ENCODE measurements around the gene TMEM43. TPM values are rescaled to one million over a fixed set of nuclear protein-coding genes. Genes with fewer than 3 reads are reported as not detected.

Gene TMEM43
- total and polyA plus RNA-seq, 10 of the 15 experiments (the other 5 are each of a cell fraction or from before 2014, with no cell fraction given) = 7.2 to 33.0 (median 18.5) TPM

GRCh38 chr3:14134291-14134690, 9.4 kb downstream of the TMEM43 start:
- TF ChIP-seq E4F1 (IDR thresholded peaks at IDR 0.05; ENCODE audit: borderline replicate concordance, partially characterized antibody) = no peak
- 0 out of 2 replicates have a peak, but pooled peaks have one; percentile 29 for TF ChIP-seq POLR2A (IDR thresholded peaks at IDR 0.05; ENCODE audit: low read depth, low read length)
- TF ChIP-seq TCF12 (IDR thresholded peaks at IDR 0.05; ENCODE audit: low read depth, low read length) = no peak
- intact Hi-C loops (cut with micrococcal nuclease; ENCODE audit: unreplicated experiment) = no loop called here
- peaks cover 18 to 29% of the 10 kb centered on the region in 2 experiments for H3K36me3 ChIP-seq (ENCODE audit: control insufficient read depth in 2 of 2, insufficient read depth in 2 of 2, low read length in 1 of 2)
- H3K4me2 ChIP-seq (ENCODE audit: control insufficient read depth, insufficient read depth) = no peak overlapping the region
- no peak overlapping the region for H3K27ac ChIP-seq (ENCODE audit: control insufficient read depth, insufficient read depth)
- H3K4me3 ChIP-seq = no peak overlapping the region
- no peaks in the 10 kb centered on the region for H3K27me3 ChIP-seq (replicated peaks in 1 of 2; ENCODE audit: control insufficient read depth in 2 of 2, insufficient read depth in 2 of 2, low read length in 1 of 2)
- ChIA-PET POLR2A (interaction anchor here (1.1 kb wide), 1 partner anchor 9 kb away, joined by 3 read pairs; no protein-coding TSS in a partner anchor), CTCF (no interaction called here), SMC1A (ENCODE audit: uncharacterized antibody, unreplicated experiment) (no interaction called here), RAD21 (ENCODE audit: unreplicated experiment) (no interaction called here)
- ATAC-seq (no peak), FAIRE-seq (no peak), DNase-seq (ENCODE audit: low read depth, low spot score) (no peak)
- H4K20me1 ChIP-seq (ENCODE audit: control insufficient read depth, insufficient read depth) = no peaks in the 10 kb centered on the region
- H3K9ac ChIP-seq (ENCODE audit: control insufficient read depth, insufficient read depth, low read length) = no peak overlapping the region
- no peak overlapping the region for H2AFZ ChIP-seq (ENCODE audit: control insufficient read depth, low read depth, low read length)
- in situ Hi-C loops (cut with MboI) = no loop called here
- BruUV-seq (replicated peaks) = no TSS peak
- H3K79me2 ChIP-seq (ENCODE audit: control insufficient read depth, insufficient read depth, low read length) = no peaks in the 10 kb centered on the region
- no peaks in the 10 kb centered on the region for H3K9me3 ChIP-seq (replicated peaks; ENCODE audit: control insufficient read depth, insufficient read depth, low read length)
- H3K4me1 ChIP-seq (ENCODE audit: control insufficient read depth, insufficient read depth, low read length) = no peaks in the 10 kb centered on the region
- 89% methylated on average over 6 of the region's 6 CpGs for WGBS (ENCODE audit: insufficient coverage, insufficient replicate concordance, low lambda C conversion rate, missing lambda C conversion rate)

- no peak overlapping the region for H3K4me3 ChIP-seq
- H3K27ac ChIP-seq (ENCODE audit: control insufficient read depth, insufficient read depth) = no peak overlapping the region
- H3K9ac ChIP-seq (ENCODE audit: control insufficient read depth, insufficient read depth, low read length) = no peak overlapping the region
- H3K79me2 ChIP-seq (ENCODE audit: control insufficient read depth, insufficient read depth, low read length) = no peaks in the 10 kb centered on the region
- peaks cover 16 to 29% of the 10 kb centered on the region in 2 experiments for H3K36me3 ChIP-seq (ENCODE audit: control insufficient read depth in 2 of 2, insufficient read depth in 2 of 2, low read length in 1 of 2)
- no peak overlapping the region for H3K4me2 ChIP-seq (ENCODE audit: control insufficient read depth, insufficient read depth)
- H4K20me1 ChIP-seq (ENCODE audit: control insufficient read depth, insufficient read depth) = no peaks in the 10 kb centered on the region
- ChIA-PET CTCF (no interaction called here), SMC1A (ENCODE audit: uncharacterized antibody, unreplicated experiment) (no interaction called here), POLR2A (no interaction called here), RAD21 (ENCODE audit: unreplicated experiment) (no interaction called here)
- intact Hi-C loops (cut with micrococcal nuclease; ENCODE audit: unreplicated experiment) (no loop called here), in situ Hi-C loops (cut with MboI) (no loop called here)
- no peaks in the 10 kb centered on the region for H3K4me1 ChIP-seq (ENCODE audit: control insufficient read depth, insufficient read depth, low read length)
- FAIRE-seq (no peak), ATAC-seq (no peak), DNase-seq (ENCODE audit: low read depth, low spot score) (no peak)
- no peaks in the 10 kb centered on the region for H3K9me3 ChIP-seq (replicated peaks; ENCODE audit: control insufficient read depth, insufficient read depth, low read length)
- 92% methylated on average over 11 of the region's 11 CpGs for WGBS (ENCODE audit: insufficient coverage, insufficient replicate concordance, low lambda C conversion rate, missing lambda C conversion rate)
- H2AFZ ChIP-seq (ENCODE audit: control insufficient read depth, low read depth, low read length) = no peak overlapping the region
- TF ChIP-seq PML (IDR thresholded peaks at IDR 0.05; ENCODE audit: low read length) = no peak
- no peak for TF ChIP-seq POLR2AphosphoS2 (IDR thresholded peaks at IDR 0.05; ENCODE audit: low read depth, low read length)
- no peak for TF ChIP-seq DPF2 (IDR thresholded peaks at IDR 0.05)
- TF ChIP-seq HDAC2 (IDR thresholded peaks at IDR 0.05) = no peak
- TF ChIP-seq PAX5 (IDR thresholded peaks at IDR 0.05; ENCODE audit: borderline replicate concordance, low read depth, low read length) = no peak
- no peak for TF ChIP-seq ZBED1 (IDR thresholded peaks at IDR 0.05; ENCODE audit: borderline replicate concordance)
- no peaks in the 10 kb centered on the region for H3K27me3 ChIP-seq (replicated peaks in 1 of 2; ENCODE audit: control insufficient read depth in 2 of 2, insufficient read depth in 2 of 2, low read length in 1 of 2)
- BruUV-seq (replicated peaks) = no TSS peak
These were observed 10.7 kb downstream of the TMEM43 start for GRCh38 chr3:14135581-14135980.
